ENCODE measurements around the gene MED27.
"Not testable (repeated sequence)": the region's sequence is repeated elsewhere in the genome, so short reads cannot be mapped to it uniquely, and the experiment has no call there.

MED27 gene

DNA sequence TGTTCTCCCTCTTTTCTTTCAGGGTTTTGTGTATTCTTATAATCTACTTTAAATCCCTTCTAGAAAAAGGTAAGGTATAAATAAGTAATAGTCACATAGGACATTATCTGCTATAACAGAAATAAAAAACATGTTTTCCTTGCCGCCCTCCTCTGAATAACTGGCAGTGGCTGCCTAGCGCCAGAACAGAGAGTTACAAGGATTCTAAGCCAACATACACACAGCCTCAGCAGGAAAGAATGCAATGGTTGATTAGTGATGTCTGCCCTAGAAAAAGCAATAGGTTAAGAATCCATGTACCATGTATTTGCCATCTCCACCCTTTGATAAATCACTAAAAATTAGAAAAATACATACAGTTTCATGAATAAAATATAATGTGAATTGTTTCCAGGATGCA is 4.9 kb downstream of the MED27 start:
- no peak for DNase-seq

DNA sequence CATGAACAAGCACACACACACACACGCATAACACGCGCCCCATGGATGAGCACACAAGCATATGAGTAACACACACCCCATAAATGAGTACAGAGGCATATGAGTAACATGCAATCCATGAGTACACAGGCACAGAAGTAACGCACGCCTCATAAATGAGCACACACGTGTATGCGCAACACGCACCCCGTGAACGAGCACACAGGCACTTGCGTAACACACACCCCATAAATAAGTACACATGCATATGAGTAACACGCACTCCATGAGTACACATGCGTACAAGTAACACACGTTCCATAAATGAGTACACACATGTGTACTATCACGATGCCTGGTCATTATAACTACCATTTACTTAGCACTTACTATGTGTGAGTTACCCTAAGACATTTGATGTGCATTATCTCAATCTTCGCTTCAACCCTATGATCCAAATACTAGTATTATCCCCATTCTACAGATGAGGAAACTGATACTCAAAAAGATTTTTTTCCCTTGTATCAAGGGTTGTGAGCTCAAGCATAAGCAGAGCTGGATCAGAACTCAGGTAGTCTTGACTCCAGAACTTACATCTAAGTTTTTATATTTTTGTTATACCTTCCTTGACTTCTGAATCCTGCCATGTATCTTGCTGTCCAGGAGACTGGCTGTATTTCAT is 7.7 kb downstream of the MED27 start:
- no peak for DNase-seq

DNA sequence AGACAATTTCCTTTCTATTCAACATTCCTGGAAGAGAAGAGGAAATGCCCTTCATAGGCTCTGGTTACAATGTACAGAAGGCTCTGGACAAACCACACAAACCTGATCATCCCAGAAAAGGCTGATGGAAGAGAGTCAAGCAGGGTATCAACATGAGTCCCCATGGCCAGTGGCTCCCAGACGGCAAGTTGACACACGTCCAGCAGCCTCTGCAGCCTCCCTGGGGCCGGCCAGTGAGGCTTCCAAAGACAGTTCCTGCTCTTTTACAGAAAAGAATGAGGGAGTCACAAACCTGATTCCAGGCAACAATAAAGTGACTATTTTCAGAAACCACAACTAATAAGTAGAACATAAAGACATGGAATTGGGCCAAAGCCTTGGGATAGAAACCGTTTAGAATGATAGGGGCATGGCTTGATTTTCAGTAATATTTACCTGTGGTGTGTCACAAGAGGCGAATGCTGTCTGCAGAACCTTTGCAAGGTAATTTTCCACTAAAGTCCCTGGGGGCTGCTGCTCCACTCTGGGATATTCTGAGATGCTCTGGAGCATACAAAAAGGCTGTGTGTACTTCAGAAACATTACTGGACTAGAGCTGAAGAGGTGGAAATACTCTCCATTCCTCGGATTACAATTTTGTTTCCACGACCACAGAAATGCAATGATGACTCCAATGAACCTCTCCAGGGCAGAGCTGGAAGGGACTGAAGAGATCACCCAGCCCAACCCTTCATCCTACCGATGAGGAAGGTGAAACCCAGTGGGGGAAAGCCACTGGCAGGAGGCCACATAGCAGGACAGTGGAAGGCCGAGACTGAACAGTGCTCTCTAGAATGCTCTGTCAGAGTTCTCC is 10.4 kb downstream of the MED27 start:
- DNase-seq: no peak

DNA sequence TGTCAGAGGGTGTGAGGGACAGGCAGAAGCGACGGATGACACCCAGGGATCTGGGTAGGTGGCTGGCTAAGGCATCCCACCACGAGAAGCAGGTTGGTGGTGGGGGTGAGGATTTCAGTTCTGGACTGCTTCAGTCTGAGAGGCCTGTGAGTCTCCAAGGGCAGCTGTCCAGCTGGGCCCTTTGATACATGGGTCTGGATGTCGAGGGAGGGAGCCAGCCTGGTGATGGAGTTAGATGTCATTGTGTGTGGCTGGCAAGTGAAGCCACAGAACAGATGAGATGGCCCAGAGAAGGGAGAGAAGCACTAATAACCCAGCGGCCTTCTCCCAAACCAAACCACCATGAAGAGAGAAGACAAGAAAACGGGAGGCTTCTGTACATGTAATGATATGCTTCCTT is 11.1 kb downstream of the MED27 start:
- no peak for DNase-seq

DNA sequence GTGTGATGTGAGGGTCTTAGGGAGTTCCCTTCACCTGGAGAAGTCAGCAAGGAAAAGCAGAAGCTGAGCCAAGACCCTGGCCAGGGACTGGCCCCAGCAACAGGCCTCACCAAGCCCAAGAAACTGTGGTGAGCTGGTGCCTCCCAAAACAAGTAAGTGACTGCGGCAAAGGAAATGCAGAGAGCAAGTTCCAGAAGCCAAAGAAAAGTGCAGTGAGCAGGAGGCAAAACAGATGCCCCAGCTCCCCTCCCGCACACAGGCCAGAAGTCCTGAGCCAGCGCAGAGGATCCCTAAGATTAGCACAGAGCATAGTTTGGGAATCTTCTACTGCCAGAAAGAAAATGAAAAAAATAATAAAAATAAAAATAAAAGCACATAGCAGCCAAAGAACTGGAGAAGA is 13.2 kb downstream of the MED27 start:
- DNase-seq: no peak

DNA sequence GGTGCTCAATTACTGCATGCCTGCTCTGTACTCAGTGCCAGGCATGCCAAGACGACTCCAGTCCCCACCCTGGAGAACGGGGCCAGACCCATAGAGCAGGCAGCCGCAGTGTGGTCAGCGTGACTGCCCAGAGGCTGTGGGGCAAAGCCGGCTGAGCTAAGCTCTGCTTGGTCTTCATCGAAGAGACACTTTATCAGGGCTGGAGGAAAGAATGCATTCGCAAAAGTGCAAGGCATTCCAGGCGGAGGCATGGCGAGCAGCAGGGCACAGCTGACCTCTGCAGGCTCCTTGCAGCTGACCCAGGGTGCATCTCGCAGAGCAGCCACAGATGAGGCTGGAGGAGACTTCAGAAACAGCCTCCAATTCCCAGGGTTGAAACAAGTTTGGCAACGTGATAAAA is 13.6 kb downstream of the MED27 start:
- DNase-seq: no peak

DNA sequence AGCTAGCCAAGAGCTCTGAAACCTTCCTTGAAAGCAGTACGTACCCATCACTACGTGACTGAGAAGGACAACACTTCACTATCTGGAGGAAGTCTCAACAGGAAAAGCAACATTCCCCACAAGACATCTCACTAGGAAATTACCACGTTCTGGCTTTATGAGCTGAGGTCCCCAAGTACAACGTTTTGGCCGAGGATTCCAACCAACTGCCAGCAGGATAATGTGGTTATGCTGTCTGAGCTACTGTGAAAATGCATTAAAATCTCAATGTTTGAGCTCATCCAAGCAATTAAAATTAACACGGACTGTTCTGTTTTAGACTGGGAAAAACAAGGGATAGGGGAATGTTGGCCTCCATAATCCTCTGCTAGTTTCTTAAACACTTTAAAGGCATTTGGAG is 16.4 kb downstream of the MED27 start:
- no peak for DNase-seq

DNA sequence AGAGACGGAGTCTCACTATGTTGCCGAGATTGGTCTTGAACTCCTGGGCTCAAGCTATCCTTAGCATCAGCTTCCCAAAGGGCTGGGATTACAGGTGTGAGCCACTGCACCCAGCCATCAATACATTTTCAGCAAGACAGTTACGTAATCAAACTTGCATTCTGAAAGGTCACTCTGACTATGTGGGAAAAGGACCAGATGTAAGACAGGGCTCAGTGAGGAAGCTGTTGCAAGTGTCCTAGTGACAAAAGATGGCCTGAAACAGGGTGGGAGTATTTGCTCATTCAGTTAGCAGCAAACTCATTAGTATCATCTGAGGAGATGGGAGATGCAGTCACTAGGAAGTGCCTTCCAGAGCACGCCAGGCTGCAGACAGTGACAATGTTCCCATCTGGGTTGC is 16.9 kb downstream of the MED27 start:
- DNase-seq: no peak

DNA sequence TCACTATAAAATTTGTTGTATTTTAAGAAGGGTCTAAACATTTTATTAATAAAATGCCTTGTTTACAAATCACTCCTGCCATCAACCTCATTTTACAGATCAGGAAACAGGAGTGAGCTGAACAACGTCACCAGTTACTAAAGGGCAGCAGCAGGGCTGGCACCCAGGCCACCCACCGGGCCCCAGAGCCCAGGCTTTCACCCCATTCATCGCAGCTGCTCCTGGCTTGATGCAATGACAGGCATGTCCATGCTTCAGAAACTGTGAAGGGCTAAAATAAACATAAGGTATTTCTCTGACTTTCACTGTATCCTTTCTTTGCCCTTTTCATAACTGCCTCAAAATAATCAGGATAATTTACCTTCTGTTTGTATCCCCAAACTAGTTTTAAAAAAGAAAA is 18.1 kb downstream of the MED27 start:
- DNase-seq: no peak

DNA sequence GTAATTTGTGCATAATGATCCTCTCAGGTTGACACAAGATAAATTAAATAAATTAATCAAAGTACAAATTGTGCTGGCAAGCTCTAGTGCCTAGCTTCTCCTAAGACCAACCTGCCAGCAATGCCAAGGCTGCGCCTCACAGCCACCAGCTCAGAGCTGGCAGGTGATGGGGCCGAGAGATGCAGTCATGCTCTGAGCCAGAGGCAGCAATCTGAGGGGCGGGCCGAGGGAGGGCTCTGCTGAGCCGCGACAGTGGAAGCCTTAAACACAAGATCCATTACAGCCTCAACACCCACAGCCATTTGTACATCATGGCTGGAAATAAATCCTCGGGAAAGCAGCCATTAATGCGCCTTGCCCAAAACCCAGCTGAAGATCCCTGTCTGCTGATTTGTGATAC is 20.3 kb downstream of the MED27 start:
- DNase-seq: no peak

DNA sequence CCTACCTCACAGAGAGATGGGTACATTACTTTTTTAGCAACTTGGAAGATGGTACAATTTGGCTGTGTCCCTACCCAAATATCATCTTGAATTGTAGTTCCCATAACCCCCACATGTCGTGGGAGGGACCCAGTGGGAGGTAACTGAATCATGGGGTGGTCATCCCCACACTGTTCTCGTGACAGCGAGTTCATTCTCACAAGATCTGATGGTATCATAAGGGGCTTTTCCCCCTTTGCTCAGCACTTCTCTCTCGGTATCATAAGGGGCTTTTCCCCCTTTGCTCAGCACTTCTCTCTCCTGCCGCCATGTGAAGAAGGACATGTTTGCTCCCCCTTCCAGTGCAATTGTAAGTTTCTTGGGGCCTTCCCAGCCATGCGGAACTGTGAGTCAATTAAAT is 21.4 kb downstream of the MED27 start:
- not testable (repeated sequence) for DNase-seq

DNA sequence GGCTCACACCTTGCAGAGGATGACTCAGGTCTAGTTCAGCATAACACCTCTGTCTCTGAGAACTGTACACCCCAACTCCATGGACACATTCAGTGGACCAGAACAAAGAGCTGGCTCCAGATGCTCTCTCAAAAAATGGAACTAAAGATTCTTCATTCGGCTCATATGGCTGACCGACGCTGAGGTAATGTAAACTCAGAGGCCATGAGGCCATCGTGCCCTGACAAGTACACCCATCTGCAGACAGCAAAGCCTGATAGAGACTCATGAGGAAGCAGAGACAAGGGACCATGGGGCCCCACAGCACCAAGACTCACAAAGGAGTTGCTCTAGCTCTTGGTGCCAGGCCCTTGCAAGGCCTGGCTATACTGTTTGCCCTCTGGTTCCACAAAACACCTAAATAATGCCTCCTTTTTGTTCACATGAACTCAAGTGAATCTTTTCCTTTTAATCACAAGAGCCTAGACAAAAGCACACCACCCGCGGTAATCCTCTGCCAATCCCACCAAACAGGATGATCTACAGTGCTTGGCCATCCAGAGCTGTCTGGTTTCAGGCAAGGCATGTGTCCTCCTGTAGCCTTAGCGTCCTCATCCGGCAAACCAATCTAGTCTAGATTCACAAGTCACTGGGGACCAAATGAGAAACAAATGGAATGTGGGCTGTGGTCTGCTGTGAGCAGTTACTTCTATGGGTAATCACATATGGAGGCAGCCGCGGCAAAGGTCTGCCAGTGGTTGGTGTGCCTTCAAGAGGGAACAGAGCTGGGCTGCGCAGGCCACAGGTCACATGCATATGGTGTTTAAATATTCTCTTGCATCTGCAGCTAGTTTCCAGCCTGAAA is 22.7 kb downstream of the MED27 start:
- DNase-seq: no peak

DNA sequence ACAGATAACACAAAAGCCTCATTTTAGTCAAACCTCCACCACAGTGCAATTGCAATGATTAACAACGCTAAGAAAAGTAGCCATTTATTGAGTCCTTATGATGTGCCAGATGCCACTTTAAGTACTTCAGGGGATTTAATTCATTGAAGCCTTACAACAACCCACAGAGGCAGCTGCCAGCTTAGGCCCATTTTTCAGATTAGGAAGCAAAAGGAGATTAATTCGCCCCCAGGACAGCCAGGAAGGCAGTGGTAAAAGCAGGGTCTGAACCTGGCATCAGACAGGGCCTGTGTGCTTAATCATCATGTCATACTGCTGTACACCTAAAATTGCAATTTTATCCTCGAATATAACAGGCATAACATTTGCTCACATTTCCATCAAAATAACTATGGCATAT is 23.9 kb downstream of the MED27 start:
- no peak for DNase-seq

DNA sequence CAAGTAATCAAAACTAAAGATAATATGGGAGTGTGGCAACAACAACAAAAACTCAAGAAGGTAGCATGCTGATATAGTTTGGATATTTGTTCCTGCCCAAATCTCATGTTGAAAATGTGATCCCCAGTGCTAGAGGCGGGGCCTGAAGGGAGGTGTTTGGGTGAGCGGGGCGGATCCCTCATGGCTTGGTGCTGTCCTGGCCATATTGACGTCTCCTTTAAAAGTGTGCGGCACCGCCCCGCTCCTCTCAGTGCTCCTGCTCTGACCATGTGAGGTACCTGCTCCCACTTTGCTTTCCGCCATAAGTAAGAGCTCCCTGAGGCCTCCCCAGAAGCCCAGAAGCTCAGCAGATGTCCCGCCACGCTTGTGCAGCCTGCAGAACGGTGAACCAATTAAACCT is 25.6 kb downstream of the MED27 start:
- no peak for DNase-seq

DNA sequence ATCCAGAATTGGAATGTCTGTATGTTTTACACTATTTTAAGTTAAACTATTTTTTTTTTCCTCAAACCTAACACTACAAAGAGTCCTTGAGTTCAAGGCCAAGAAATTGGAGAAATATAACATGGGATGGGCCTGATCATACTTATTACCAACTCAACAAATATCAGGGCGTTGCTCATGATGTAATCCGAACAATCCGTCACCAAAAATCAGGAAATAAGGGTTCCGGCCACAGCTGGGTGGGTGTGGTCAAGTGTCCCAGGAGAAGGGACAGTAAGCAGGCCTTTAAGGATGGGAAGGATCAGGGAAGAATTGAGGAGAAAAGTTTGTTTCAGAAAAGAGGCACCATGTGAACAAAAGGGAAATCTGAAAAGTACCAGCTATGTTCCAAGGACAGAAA is 29.8 kb downstream of the MED27 start:
- DNase-seq: no peak

DNA sequence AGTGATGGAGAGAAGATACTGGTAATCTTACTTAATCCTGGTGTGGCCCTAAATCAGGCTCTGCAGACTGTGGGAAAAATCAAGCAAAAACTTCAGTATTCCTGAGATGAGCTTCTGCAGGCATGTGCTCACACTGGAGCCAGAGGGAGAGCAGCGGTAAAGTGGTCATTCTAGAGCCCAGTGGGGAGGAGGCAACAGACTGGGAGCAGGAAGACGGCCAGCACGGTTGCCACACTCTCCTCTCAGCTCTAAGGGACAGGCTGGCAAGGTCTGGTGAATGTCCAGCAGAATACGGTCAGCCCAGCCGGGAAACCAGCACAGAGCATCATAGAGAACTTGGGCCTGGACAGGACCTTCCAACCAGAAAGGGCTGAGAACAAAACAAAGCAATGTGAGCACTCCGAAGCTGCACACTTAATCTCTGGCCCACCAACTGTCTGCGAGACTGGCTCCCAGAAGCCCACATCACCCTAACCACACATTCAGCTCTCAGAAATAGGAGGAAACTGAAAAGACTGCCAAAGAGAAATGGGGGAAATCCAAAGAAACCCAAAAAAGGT is 30.3 kb downstream of the MED27 start:
- DNase-seq: no peak

DNA sequence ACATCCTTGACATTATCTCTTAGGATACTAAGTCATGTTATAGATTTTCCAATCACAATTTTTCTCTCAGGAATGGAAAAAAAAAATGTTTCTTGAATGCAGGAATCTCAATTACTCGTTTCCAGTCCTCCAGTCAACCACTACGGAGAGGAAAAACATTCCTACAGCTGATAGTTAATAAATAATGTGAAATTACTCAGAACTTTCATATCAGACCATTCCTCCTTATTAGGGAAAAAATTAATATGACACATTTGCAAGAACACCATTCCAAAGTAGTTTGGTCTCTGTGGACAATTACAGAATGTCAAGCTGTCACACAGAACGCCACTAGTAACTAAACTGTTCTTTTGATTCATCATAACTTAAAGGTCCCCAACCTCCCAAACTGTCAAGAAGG is 31.5 kb downstream of the MED27 start:
- DNase-seq: no peak

DNA sequence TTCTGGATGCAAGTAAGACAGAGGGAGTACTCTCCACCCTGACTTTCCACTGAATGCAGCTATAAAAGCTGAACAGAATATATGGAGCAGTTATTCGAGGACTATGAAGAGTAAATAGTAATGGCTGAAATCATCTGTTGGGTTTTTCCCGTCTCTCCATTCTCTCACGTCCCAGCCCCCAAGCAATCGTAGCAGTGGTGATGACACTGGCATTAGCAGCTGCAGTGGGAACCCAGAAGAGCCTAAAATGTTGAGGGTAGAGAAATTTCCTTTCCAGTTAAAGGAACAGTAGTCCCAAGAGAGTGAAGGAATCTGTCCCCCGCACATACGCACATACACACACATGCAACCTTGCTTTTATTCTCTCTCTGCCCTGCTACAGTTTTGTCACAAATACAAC is 33.2 kb downstream of the MED27 start:
- DNase-seq: no peak

DNA sequence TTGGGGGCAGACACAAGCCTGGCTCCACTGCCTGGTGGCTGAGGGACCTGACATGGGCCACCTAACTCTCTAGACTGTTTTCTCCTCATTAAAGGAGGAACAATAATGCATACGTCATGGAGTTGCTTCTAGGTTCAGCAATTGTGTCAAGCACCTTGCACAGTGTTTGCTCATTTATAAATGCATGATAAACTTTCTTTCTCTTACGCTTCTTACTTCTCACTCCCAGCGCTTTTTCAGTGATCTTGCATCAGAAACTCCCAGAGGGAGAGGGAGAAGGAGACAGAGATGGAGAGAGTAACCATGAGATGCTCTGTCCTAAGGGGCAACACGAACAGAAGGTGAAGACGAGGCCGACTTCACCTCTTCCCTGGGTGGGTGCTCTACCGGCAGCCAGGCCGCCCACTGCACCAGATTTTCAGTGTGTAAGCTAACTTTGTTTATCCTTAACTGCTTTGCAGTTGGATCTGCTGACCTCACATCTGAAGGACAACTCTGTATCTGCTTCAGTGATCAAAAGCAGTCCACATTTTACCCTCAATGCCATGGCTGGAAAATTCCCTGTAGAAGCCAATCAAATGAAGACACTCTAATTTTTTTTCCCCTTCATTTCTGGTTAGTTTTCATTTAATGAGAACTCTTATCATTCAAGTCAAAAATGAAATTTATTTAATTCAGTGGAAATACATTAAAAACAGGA is 35.3 kb downstream of the MED27 start:
- no peak for DNase-seq

DNA sequence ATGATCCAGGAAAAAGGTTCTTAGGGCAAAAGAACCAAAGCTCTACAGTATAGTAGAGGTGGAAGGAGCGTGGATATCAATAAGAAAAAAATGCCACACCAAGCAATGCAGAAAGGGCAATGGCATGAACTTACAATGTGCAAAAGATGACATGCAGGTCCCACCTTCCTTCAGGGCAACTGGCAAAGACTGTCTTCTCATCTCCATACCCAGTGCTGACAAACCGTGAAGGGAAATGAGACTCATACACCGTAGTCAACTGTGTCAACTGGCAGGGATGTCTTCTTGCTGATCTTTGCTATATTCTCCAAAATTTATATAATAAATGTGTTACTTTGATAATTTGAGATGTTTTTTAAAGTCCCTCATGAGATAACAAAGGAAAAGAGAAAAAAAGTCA is 36.0 kb downstream of the MED27 start:
- DNase-seq: no peak

DNA sequence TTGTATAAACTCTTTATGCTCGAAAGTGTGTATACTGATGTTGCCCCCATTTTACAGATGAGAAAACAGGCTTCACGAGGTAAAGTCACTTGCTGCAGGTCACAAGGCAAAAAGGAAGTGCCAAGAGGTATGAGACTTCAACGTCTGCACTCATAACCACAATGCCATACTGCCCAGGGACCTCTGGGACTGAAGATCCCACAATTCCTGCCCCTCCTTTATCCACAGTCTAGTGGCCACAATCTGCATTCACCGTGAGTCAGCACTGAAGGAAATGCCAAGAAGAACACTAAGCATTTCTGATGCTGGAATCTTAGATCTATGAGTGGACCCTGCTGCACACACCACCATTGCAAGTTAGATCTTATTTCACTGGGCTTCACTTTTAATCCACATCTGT is 37.3 kb downstream of the MED27 start:
- DNase-seq: no peak

DNA sequence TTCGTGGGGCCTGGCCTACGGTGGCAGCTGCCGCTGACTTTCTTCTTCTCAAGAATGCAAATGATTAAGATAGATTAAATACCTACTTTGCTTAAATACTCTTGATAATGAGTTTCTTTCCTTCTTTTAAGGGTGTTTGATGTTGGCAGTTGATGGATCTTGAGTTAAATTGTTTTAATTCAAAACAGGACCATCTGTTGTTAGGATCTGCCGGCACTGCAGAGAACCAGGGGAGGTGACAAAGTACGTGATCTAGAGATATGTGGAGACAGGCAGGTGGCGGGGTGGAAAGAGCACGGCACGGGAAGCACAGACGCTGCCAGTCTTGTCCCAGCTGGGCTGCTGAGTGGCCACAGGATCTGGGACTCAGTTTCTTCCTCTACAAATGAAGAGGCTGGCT is 37.9 kb downstream of the MED27 start:
- no peak for DNase-seq

DNA sequence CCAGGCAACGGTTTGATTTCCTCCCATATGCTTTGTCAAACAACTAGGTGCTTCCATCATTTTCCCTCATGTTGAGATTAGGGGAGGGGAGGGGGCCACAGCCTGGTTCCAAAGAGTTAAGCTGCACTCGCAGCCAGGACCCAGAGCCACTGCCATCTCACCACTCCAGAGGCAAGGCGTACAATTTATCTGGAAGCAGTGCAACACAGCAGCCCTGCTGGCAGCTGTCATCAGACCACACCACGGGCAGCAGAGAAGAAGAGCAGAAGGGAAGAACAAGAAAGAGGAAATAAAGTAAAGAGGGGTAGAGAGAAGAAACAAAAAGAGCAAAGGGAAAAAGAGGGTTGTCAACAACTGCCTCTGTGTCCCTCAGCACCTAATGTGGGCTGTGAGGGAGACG is 38.9 kb downstream of the MED27 start:
- DNase-seq: no peak

Data from activated CD8-positive, alpha-beta memory T cell treated with anti-CD3 and anti-CD28 coated beads, Interleukin-2, amount 50 U/mL, for 48 hours (primary cell).